ENCODE results near the gene MYMX. TPM values are rescaled to one million over a fixed set of nuclear protein-coding genes. Genes with fewer than 3 reads are reported as not detected.

MYMX gene
- total RNA-seq, 4 donors from 2014 or later = not detected

GRCh38 chr6:44223319-44224028 is 6.7 kb downstream of the MYMX start, which contains the start of gene SLC29A1:
Gene SLC29A1 (plus strand): TSS chr6:44223595. CDS start chr6:44227314, 3,719 bp downstream.
- H3K36me3 ChIP-seq = no peaks in the 10 kb centered on the region
- WGBS, 2 donors = 1% methylated on average over 30 to 36 of the region's 73 CpGs
- H3K4me1 ChIP-seq = peaks cover 0 to 93% (median 51%) of the 10 kb centered on the region in 4 donors
- H3K27ac ChIP-seq = peak within 1 kb of the TSS; percentile 60 to 90 (median 82)
- peak; percentile 71 to 76 for DNase-seq (ENCODE audit: low spot score in 2 of 2)
- TF ChIP-seq, protein P1, sequence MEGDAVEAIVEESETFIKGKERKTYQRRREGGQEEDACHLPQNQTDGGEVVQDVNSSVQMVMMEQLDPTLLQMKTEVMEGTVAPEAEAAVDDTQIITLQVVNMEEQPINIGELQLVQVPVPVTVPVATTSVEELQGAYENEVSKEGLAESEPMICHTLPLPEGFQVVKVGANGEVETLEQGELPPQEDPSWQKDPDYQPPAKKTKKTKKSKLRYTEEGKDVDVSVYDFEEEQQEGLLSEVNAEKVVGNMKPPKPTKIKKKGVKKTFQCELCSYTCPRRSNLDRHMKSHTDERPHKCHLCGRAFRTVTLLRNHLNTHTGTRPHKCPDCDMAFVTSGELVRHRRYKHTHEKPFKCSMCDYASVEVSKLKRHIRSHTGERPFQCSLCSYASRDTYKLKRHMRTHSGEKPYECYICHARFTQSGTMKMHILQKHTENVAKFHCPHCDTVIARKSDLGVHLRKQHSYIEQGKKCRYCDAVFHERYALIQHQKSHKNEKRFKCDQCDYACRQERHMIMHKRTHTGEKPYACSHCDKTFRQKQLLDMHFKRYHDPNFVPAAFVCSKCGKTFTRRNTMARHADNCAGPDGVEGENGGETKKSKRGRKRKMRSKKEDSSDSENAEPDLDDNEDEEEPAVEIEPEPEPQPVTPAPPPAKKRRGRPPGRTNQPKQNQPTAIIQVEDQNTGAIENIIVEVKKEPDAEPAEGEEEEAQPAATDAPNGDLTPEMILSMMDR (IDR thresholded peaks at IDR 0.05) = peak in 4 of 5 experiments; percentile 7 to 32 (median 14)
- peak in 1 of 2 donors; percentile 42 for TF ChIP-seq EP300 (IDR thresholded peaks at IDR 0.05)
- peak in 1 of 2 donors; percentile 30 for TF ChIP-seq POLR2A (IDR thresholded peaks at IDR 0.05)
- no peaks in the 10 kb centered on the region for H3K27me3 ChIP-seq
- peak within 1 kb of the TSS; percentile 44 to 78 (median 61) for H3K4me3 ChIP-seq
- H3K9me3 ChIP-seq = no peaks in the 10 kb centered on the region

DNA sequence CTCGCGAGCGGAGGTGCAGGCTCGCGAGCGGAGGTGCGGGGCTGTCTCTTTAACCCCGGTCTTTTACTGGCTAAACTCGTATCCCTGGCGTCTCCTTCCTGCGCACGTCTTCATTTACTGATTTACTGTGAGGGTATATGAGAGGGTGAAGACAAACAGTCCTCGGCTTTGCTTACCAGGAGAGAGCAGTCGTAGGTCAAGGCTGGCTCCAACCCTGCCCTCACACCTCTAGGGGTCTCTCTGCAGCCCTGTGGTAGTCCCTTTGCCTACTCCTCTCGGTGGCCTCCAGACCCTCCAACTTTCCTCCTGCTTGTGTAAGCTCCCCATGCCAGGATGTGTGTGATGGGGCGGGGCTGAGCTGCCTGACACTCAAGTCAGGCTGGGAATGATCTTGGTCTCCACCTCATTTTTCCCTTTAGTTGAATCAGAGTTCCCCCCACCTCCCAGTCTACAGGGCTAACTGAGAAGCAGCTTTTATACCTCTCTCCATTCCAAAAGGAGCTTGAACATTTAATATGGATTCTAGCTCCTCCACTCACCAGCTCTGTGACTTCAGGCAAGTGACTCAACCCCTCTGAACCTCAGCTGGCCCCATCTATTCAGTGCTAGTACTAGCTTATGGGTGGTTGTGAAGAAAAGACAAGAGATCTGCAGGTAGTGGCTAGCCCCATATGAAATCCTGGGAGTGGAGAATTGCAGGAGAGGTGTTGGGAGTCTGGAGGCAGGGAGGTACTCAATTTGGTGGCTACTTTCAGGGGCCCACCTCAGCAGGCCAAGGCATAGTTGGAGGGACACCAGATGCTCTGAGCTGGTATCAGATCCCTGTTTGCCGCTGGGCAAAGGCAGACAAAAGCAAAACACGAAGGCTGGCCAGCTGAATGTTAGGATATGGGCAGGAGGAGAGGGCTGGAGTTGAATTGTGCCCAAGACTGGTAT is 7.6 kb downstream of the MYMX start:
- no peak for DNase-seq (ENCODE audit: low spot score in 2 of 2)
- 16 to 26% methylated on average over 6 to 13 of the region's 18 CpGs for WGBS, 2 donors
- no peaks in the 10 kb centered on the region for H3K27me3 ChIP-seq
- H3K9me3 ChIP-seq = no peaks in the 10 kb centered on the region
- H3K4me1 ChIP-seq = peaks cover 0 to 93% (median 51%) of the 10 kb centered on the region in 4 donors
- peak overlapping the region; percentile 44 to 78 (median 61) for H3K4me3 ChIP-seq
- no peak for TF ChIP-seq POLR2A (IDR thresholded peaks at IDR 0.05)
- TF ChIP-seq, protein P1 (IDR thresholded peaks at IDR 0.05) = peak in 1 of 5 experiments; percentile 2
- H3K36me3 ChIP-seq = peaks cover 0 to under 1% (median 0%) of the 10 kb centered on the region in 3 donors
- peak overlapping the region in 3 of 4 donors; percentile 76 to 90 (median 88) for H3K27ac ChIP-seq

- H3K27ac ChIP-seq = peak overlapping the region in 3 of 4 donors; percentile 5 to 88 (median 76)
- H3K9me3 ChIP-seq = no peaks in the 10 kb centered on the region
These were observed 8.2 kb downstream of the MYMX start for GRCh38 chr6:44224965-44225305.

GRCh38 chr6:44225579-44226325 is 9.0 kb downstream of the MYMX start:
- WGBS, 2 donors = 80 to 84% methylated on average over 8 of the region's 8 CpGs
- Histone ChIP-seq H3K4me3 (no peak overlapping the region), H3K36me3 (peaks cover 0 to 15% (median 0%) of the 10 kb centered on the region in 3 donors), H3K4me1 (peaks cover 0 to 94% (median 49%) of the 10 kb centered on the region in 4 donors), H3K27me3 (no peaks in the 10 kb centered on the region), H3K9me3 (no peaks in the 10 kb centered on the region), H3K27ac (peak overlapping the region in 3 of 4 donors; percentile 60 to 74 (median 70))
- no peak for DNase-seq (ENCODE audit: low spot score in 2 of 2)
- TF ChIP-seq, protein P1 (IDR thresholded peaks at IDR 0.05) = no peak
- TF ChIP-seq EP300 (IDR thresholded peaks at IDR 0.05) = no peak
- TF ChIP-seq POLR2A (IDR thresholded peaks at IDR 0.05) = no peak

More at GRCh38 chr6:44224965-44225305, 8.2 kb downstream of the MYMX start:
- Histone ChIP-seq H3K36me3 (peaks cover 0 to 7% (median 0%) of the 10 kb centered on the region in 3 donors), H3K27me3 (no peaks in the 10 kb centered on the region), H3K4me3 (no peak overlapping the region), H3K4me1 (peaks cover 0 to 94% (median 50%) of the 10 kb centered on the region in 4 donors)
- TF ChIP-seq, protein P1 (IDR thresholded peaks at IDR 0.05) = no peak
- TF ChIP-seq POLR2A (IDR thresholded peaks at IDR 0.05) (no peak), EP300 (IDR thresholded peaks at IDR 0.05) (no peak)
- no peak for DNase-seq (ENCODE audit: low spot score in 2 of 2)
- 84 to 92% methylated on average over 4 of the region's 4 CpGs for WGBS, 2 donors

Measured in tibial nerve (tissue), 4 donors.